Activated CD4-positive, alpha-beta memory T cell treated with anti-CD3 and anti-CD28 coated beads, Interleukin-2, amount 10 ng/mL, durations not matched to agents 7 days and 5 days (primary cell): ENCODE data around the gene AKAP13. TPM values are rescaled to one million over a fixed set of nuclear protein-coding genes. Genes with fewer than 3 reads are reported as not detected.

Experiments
- CTCF ChIA-PET: fragments of 350-600 bp; sonication (Branson Sonifier 250); formaldehyde crosslinking; loops from one replicate; lab custom pipeline; 2021; ENCODE audit warnings: antibody characterized with exemption, inconsistent platforms; lab: Charles Lee
- POLR2A ChIA-PET: fragments of 350-600 bp; sonication (Branson Sonifier 250); formaldehyde crosslinking; loops from one replicate; lab custom pipeline; 2021; ENCODE audit warnings: antibody characterized with exemption; lab: Charles Lee
- DNase-seq: peaks from one replicate; pipeline ENCODE4 v3.0.0-alpha.2; 2020
- H3K27ac Mint-ChIP-seq: one replicate; pipeline ENCODE4 v1.8.0; 2021; ENCODE audit warnings: mild to moderate bottlenecking, mixed read lengths
- H3K27me3 Mint-ChIP-seq: one replicate; pipeline ENCODE4 v1.8.0; 2021; ENCODE audit warnings: mixed read lengths
- H3K36me3 Mint-ChIP-seq: one replicate; pipeline ENCODE4 v1.8.0; 2021; ENCODE audit warnings: low read depth, mixed read lengths
- H3K4me1 Mint-ChIP-seq: one replicate; pipeline ENCODE4 v1.8.0; 2021; ENCODE audit warnings: mixed read lengths
- H3K4me3 Mint-ChIP-seq: one replicate; pipeline ENCODE4 v1.8.0; 2021; ENCODE audit warnings: mild to moderate bottlenecking, mixed read lengths
- H3K9me3 Mint-ChIP-seq: one replicate; pipeline ENCODE4 v1.8.0; 2021; ENCODE audit warnings: mixed read lengths
- total RNA-seq, 2 experiments: library from RNA; stranded (reverse); gene quantifications; one replicate each; pipeline ENCODE4 v1.2.3, GENCODE V29; 2021

Gene AKAP13
- total RNA-seq, 2 experiments from 2014 or later, result 153 to 170 TPM

DNA sequence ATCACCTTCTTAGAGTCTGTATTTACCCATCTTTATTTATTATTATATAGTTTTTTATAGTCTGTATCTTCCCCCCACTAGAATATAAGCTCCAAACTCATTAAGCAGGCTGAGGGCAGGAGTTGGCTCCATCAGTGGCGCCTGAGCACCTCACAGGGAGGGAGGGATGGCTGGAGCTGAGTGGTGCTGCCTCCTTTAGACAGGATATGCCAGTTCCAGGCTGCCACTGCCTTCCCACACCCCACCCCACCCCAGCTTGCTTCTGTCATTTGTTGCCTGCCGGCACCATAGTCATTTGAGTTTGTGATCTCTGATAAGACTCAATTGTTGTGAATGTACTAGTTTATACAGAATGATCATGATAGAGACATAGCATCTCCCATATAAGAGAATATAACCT, 328.8 kb downstream of the AKAP13 start:
- DNase-seq, result no peak

GRCh38 chr15:85710340-85710842, 330.0 kb downstream of the AKAP13 start:
- POLR2A ChIA-PET, result interaction anchor here (1.1 to 2.8 kb wide), 4 partner anchors 20 to 330 kb away, joined by 3 to 20 read pairs (median 4); no protein-coding TSS in a partner anchor
- no peak overlapping the region for H3K27ac Mint-ChIP-seq
- H3K36me3 Mint-ChIP-seq, result peaks cover 75% of the 10 kb centered on the region
- no peak for DNase-seq
- no peaks in the 10 kb centered on the region for H3K27me3 Mint-ChIP-seq
- H3K9me3 Mint-ChIP-seq, result no peaks in the 10 kb centered on the region
- peaks cover 51% of the 10 kb centered on the region for H3K4me1 Mint-ChIP-seq
- no peak overlapping the region for H3K4me3 Mint-ChIP-seq
- CTCF ChIA-PET, result no interaction called here

More for the DNA sequence above, 328.8 kb downstream of the AKAP13 start:
- Mint-ChIP-seq H3K27me3 (no peaks in the 10 kb centered on the region), H3K9me3 (no peaks in the 10 kb centered on the region), H3K27ac (no peak overlapping the region), H3K36me3 (peaks cover 72% of the 10 kb centered on the region), H3K4me3 (no peak overlapping the region), H3K4me1 (peaks cover 61% of the 10 kb centered on the region)
- ChIA-PET POLR2A (interaction anchor here (1.6 to 2.8 kb wide), 2 partner anchors 19 to 63 kb away, joined by 5 to 20 read pairs; no protein-coding TSS in a partner anchor), CTCF (interaction anchor here (0.8 kb wide), 1 partner anchor 91 kb away, joined by 3 read pairs; no protein-coding TSS in a partner anchor)

- ChIA-PET POLR2A (interaction anchor here (1.1 to 1.4 kb wide), 4 partner anchors 8 to 332 kb away, joined by 3 to 7 read pairs (median 5); no protein-coding TSS in a partner anchor), CTCF (no interaction called here)
- Mint-ChIP-seq H3K9me3 (no peaks in the 10 kb centered on the region), H3K27ac (no peak overlapping the region), H3K4me1 (peaks cover 44% of the 10 kb centered on the region), H3K27me3 (no peaks in the 10 kb centered on the region), H3K36me3 (peaks cover 83% of the 10 kb centered on the region), H3K4me3 (no peak overlapping the region)
- DNase-seq, result no peak
Observed at GRCh38 chr15:85711580-85712192, 331.3 kb downstream of the AKAP13 start.

DNA sequence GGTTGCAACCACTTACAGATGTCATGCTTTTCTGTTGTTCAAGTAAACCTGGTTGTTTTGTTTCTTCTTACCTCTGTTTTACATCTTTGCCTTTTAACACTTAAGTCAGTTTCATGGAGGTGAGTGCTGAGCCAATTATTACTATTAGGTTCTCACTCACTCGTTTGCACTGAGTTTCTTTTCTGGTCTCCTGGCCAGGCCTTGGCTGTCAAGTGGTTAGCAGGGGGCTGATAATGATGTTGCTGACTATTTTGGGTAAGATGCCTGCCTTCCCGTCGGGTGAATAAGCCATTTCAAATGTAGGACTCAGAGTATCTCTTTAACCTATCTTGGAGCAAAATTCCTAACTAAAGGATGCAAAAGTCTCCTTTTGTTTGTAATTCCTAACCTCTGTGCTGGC, 335.9 kb downstream of the AKAP13 start:
- H3K27ac Mint-ChIP-seq, result no peak overlapping the region
- peaks cover 16% of the 10 kb centered on the region for H3K4me1 Mint-ChIP-seq
- H3K27me3 Mint-ChIP-seq, result no peaks in the 10 kb centered on the region
- H3K36me3 Mint-ChIP-seq, result peaks cover 87% of the 10 kb centered on the region
- no peak for DNase-seq
- H3K9me3 Mint-ChIP-seq, result no peaks in the 10 kb centered on the region
- ChIA-PET POLR2A (no interaction called here), CTCF (no interaction called here)
- H3K4me3 Mint-ChIP-seq, result no peak overlapping the region

- POLR2A ChIA-PET, result no interaction called here
- no peak for DNase-seq
- Mint-ChIP-seq H3K36me3 (peaks cover 87% of the 10 kb centered on the region), H3K4me1 (peaks cover 12% of the 10 kb centered on the region), H3K27me3 (no peaks in the 10 kb centered on the region), H3K9me3 (no peaks in the 10 kb centered on the region), H3K4me3 (no peak overlapping the region), H3K27ac (no peak overlapping the region)
- CTCF ChIA-PET, result interaction anchor here (1.0 kb wide), 1 partner anchor 137 kb away, joined by 6 read pairs; no protein-coding TSS in a partner anchor
Observed at GRCh38 chr15:85717212-85717611, 336.8 kb downstream of the AKAP13 start.

GRCh38 chr15:85718271-85718971, 338.0 kb downstream of the AKAP13 start:
- ChIA-PET CTCF (interaction anchor here (1.3 kb wide), 1 partner anchor 422 kb away, joined by 3 read pairs; no protein-coding TSS in a partner anchor), POLR2A (interaction anchor here (1.0 kb wide), 1 partner anchor 11 kb away, joined by 3 read pairs; no protein-coding TSS in a partner anchor)
- DNase-seq, result no peak
- no peaks in the 10 kb centered on the region for H3K9me3 Mint-ChIP-seq
- no peak overlapping the region for H3K4me3 Mint-ChIP-seq
- no peaks in the 10 kb centered on the region for H3K27me3 Mint-ChIP-seq
- H3K27ac Mint-ChIP-seq, result no peak overlapping the region
- H3K36me3 Mint-ChIP-seq, result peaks cover 89% of the 10 kb centered on the region
- H3K4me1 Mint-ChIP-seq, result peaks cover 18% of the 10 kb centered on the region

DNA sequence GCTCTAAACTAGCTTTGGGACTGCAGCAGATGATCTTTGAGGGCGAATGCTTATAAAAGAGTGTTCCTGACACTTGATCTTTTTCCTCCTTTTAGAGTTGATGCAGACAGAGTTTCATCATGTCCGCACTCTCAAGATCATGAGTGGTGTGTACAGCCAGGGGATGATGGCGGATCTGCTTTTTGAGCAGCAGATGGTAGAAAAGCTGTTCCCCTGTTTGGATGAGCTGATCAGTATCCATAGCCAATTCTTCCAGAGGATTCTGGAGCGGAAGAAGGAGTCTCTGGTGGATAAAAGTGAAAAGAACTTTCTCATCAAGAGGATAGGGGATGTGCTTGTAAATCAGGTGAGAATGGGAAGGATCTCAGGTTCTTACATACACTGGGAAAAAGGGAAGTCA, 338.6 kb downstream of the AKAP13 start:
- Mint-ChIP-seq H3K27me3 (no peaks in the 10 kb centered on the region), H3K4me1 (peaks cover 23% of the 10 kb centered on the region)
- POLR2A ChIA-PET, result interaction anchor here (1.0 kb wide), 1 partner anchor 12 kb away, joined by 3 read pairs; no protein-coding TSS in a partner anchor

DNA sequence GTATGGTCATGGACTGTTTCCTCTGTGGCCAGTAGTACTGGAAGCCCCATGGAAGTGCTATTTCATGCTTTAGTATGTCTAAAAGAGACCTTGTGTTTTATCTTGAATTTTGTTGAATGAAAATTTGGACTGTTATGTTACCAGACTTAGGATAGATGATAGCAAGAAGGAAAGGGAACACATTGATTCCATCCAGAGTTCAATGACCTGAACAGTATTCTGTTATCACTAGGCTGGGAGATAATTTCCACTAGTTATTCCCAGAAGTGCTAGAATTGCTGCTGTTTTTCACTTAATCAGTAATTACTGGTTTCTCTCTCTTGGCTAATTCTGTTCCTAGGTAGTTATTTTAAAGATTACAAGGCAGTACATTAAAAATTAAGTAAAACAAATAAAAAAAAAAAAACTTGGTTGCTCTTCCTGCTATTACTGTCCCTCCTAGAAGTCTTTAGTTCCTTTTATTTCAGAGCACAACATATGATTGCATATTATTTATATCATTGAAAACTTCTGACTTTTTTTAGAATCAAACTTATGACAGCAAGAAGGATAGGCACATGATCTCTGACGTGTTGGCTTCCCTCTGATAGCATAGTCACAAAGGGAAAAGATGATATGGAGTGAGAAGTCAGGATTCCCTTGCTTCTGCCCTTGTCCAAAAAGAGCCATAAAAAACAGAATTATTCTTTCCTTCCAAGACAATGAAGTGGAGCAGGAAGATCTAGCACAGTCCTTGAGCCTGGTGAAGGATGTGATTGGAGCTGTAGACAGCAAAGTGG, 342.2 kb downstream of the AKAP13 start:
- H3K27ac Mint-ChIP-seq, result peak overlapping the region; percentile 16
- peaks cover 26% of the 10 kb centered on the region for H3K4me1 Mint-ChIP-seq
- no peak for DNase-seq
- POLR2A ChIA-PET, result no interaction called here
- CTCF ChIA-PET, result no interaction called here
- no peaks in the 10 kb centered on the region for H3K27me3 Mint-ChIP-seq
- no peaks in the 10 kb centered on the region for H3K9me3 Mint-ChIP-seq
- no peak overlapping the region for H3K4me3 Mint-ChIP-seq
- peaks cover 81% of the 10 kb centered on the region for H3K36me3 Mint-ChIP-seq

More for the DNA sequence above, 338.6 kb downstream of the AKAP13 start:
- H3K4me3 Mint-ChIP-seq, result no peak overlapping the region
- CTCF ChIA-PET, result interaction anchor here (1.3 kb wide), 1 partner anchor 422 kb away, joined by 3 read pairs; no protein-coding TSS in a partner anchor
- no peaks in the 10 kb centered on the region for H3K9me3 Mint-ChIP-seq
- H3K27ac Mint-ChIP-seq, result no peak overlapping the region
- DNase-seq, result no peak
- H3K36me3 Mint-ChIP-seq, result peaks cover 87% of the 10 kb centered on the region

DNA sequence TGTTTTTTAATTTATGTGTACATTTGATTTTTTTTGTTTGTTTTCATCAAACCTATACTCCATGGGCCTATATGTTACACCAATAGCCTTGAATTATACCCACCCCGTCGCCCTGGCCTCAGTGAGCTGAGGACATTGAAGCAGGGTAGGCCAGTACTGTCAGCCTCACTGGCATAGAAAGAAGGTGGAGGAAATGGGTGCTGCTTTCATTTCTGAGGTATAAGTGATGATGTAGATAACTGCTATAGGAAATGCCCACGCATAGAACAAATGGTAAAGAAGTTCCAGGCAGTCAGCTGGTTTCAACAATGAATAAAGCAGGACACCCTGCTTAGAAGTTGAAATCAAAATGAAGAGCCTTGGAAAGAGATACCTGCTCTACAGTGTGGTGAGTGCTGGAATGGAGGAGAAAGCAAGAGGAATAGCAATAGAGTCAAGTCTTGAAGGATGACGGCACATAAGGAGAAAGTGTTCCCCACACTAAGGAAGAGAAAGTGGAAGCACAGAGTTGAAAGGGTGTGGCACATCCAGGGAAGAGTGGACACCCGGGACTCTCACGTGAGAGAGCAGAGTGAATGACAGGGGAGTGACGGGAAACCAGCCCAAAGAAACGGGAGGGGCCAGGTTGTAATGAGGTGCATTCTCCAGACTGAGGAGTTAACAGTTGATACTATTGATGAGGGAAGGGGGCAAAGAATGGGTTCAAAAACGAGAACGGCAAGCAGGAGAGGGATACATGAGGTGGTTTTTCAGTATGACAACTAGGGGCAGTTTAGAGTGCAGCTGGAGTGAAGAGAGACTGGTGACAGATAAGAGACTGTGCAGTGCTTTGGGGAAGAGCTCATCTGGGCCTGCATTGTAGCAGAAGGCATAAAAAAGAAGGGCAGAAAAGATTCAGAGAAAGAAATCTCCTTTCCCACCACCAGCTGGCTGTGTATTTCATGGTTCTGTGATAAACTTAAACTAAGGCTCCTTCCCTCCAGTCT, 343.9 kb downstream of the AKAP13 start:
- POLR2A ChIA-PET, result interaction anchor here (0.6 to 1.7 kb wide), 6 partner anchors 8 to 70 kb away, joined by 3 to 8 read pairs (median 4); partner anchors contain the start of gene KLHL25
- no peaks in the 10 kb centered on the region for H3K27me3 Mint-ChIP-seq
- H3K4me1 Mint-ChIP-seq, result peaks cover 20% of the 10 kb centered on the region
- CTCF ChIA-PET, result interaction anchor here (0.5 to 1.5 kb wide), 3 partner anchors 37 to 433 kb away, joined by 3 to 5 read pairs (median 4); no protein-coding TSS in a partner anchor
- peak overlapping the region; percentile 75 for H3K27ac Mint-ChIP-seq
- no peak for DNase-seq
- H3K4me3 Mint-ChIP-seq, result peak overlapping the region; percentile 6
- H3K36me3 Mint-ChIP-seq, result peaks cover 80% of the 10 kb centered on the region
- no peaks in the 10 kb centered on the region for H3K9me3 Mint-ChIP-seq

DNA sequence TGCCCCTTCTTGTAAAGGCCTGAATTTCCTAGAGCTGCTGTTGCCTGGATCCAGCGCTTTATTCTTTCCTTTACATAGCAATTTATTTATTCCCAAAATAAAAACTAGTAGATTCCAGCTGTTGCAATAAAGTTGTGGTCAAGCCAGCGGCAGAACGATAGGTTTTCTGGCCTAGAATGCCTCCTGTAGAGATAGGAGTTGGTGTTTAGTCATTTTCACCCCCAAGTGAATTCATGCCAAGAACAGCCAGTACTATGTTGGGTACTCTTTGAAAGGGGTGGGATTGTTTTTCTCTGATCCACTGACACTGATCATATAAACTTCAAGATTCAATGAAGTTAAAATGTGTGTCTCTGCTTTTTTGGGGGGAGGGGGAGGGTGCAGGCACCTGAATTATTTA, 344.6 kb downstream of the AKAP13 start:
- H3K27ac Mint-ChIP-seq, result no peak overlapping the region
- H3K27me3 Mint-ChIP-seq, result no peaks in the 10 kb centered on the region
- H3K36me3 Mint-ChIP-seq, result peaks cover 83% of the 10 kb centered on the region

GRCh38 chr15:85725564-85725963, 345.2 kb downstream of the AKAP13 start:
- no peak for DNase-seq
- Mint-ChIP-seq H3K4me1 (peaks cover 30% of the 10 kb centered on the region), H3K36me3 (peaks cover 84% of the 10 kb centered on the region), H3K27me3 (no peaks in the 10 kb centered on the region), H3K4me3 (no peak overlapping the region), H3K9me3 (no peaks in the 10 kb centered on the region), H3K27ac (no peak overlapping the region)
- ChIA-PET CTCF (interaction anchor here (1.2 kb wide), 1 partner anchor 115 kb away, joined by 3 read pairs; no protein-coding TSS in a partner anchor), POLR2A (no interaction called here)

More for the DNA sequence above, 344.6 kb downstream of the AKAP13 start:
- POLR2A ChIA-PET, result interaction anchor here (1.6 to 1.7 kb wide), 2 partner anchors 18 to 69 kb away, joined by 6 to 8 read pairs; partner anchors contain the start of gene KLHL25
- no peak overlapping the region for H3K4me3 Mint-ChIP-seq
- DNase-seq, result no peak
- peaks cover 24% of the 10 kb centered on the region for H3K4me1 Mint-ChIP-seq
- no peaks in the 10 kb centered on the region for H3K9me3 Mint-ChIP-seq
- CTCF ChIA-PET, result interaction anchor here (1.2 to 1.5 kb wide), 2 partner anchors 116 to 429 kb away, joined by 3 to 5 read pairs; no protein-coding TSS in a partner anchor
